ENCODE data around the gene JAKMIP1. TPM values are rescaled to one million over a fixed set of nuclear protein-coding genes. Genes with fewer than 3 reads are reported as not detected.

Gene JAKMIP1
- polyA plus RNA-seq, 2 donors: 0.13 to 0.31 TPM

DNA sequence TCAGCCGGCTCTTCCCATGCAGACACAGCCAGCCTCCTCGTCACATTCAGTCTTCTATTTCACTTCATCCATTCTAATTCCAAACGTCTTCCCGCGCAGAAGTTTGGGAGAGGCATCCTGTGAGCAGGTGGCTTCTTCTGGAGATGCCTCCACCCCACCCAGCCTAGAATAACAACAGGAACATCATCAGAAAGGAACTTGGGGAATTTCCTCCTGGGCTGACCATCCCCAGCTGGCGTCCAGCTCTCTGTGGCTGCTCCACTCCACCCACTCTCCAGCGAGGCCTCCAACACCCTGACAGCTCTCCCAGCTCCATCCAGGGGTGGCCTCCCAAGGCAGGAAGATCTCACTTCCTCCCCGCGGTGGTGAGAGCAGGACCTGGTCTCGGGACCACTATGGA lies 176.6 kb downstream of the JAKMIP1 start:
- no peak overlapping the region for H3K4me3 ChIP-seq (ENCODE audit: low read depth in 1 of 2, low read length in 2 of 2)
- no peaks in the 10 kb centered on the region for H3K36me3 ChIP-seq (ENCODE audit: control insufficient read depth in 2 of 2, insufficient read depth in 2 of 2, low read length in 1 of 2)
- 71 to 77% methylated on average over 10 of the region's 10 CpGs for WGBS, 2 donors
- H3K27me3 ChIP-seq (ENCODE audit: control insufficient read depth in 1 of 2, insufficient read depth in 2 of 2, low read length in 2 of 2): no peaks in the 10 kb centered on the region
- peaks cover 4 to 7% of the 10 kb centered on the region in 2 donors for H3K4me1 ChIP-seq (ENCODE audit: control insufficient read depth in 2 of 2, insufficient read depth in 2 of 2, low read length in 1 of 2)
- H3K27ac ChIP-seq (ENCODE audit: low read depth in 2 of 2, low read length in 1 of 2): no peak overlapping the region
- no peaks in the 10 kb centered on the region for H3K9me3 ChIP-seq (ENCODE audit: control insufficient read depth in 2 of 2, insufficient read depth in 1 of 2, low read depth in 1 of 2, low read length in 1 of 2)

DNA sequence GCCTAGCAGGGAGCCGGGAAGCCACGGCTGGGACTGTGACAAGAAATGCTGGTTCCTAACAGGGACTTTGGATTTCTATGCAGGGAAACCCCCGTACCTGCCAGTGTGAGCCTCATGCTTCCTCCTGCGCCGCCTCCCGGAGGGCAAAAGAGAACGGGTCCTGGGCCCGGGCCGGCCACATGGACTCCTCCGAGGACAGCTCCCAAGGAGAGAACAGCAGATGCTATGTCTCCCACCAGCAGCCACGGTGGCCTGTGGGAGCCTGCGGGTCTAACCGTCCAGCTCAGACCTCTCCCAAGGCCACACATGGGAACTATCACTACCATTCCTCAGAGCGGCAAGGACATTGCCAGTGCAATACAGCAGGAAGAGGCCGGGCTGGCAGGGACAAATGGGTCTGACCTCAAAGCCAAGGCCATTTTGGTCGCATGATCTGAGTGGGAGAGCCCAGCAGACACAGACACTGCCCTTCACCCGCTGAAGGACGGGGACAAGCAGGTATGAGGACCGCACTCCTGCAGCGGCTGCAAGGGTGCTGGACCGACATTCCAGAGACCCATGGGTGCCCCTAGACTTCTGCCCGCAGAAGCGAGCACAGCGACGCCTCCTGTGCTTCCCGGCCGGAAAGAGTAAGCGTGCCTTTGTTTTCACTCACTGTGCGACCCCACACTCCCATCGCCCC lies 177.6 kb downstream of the JAKMIP1 start:
- no peaks in the 10 kb centered on the region for H3K9me3 ChIP-seq (ENCODE audit: control insufficient read depth in 2 of 2, insufficient read depth in 1 of 2, low read depth in 1 of 2, low read length in 1 of 2)
- no peak overlapping the region for H3K4me3 ChIP-seq (ENCODE audit: low read depth in 1 of 2, low read length in 2 of 2)
- 72 to 85% methylated on average over 30 of the region's 30 CpGs for WGBS, 2 donors
- peaks cover 0 to 3% of the 10 kb centered on the region in 2 donors for H3K4me1 ChIP-seq (ENCODE audit: control insufficient read depth in 2 of 2, insufficient read depth in 2 of 2, low read length in 1 of 2)
- no peaks in the 10 kb centered on the region for H3K36me3 ChIP-seq (ENCODE audit: control insufficient read depth in 2 of 2, insufficient read depth in 2 of 2, low read length in 1 of 2)
- no peaks in the 10 kb centered on the region for H3K27me3 ChIP-seq (ENCODE audit: control insufficient read depth in 1 of 2, insufficient read depth in 2 of 2, low read length in 2 of 2)
- no peak overlapping the region for H3K27ac ChIP-seq (ENCODE audit: low read depth in 2 of 2, low read length in 1 of 2)

DNA sequence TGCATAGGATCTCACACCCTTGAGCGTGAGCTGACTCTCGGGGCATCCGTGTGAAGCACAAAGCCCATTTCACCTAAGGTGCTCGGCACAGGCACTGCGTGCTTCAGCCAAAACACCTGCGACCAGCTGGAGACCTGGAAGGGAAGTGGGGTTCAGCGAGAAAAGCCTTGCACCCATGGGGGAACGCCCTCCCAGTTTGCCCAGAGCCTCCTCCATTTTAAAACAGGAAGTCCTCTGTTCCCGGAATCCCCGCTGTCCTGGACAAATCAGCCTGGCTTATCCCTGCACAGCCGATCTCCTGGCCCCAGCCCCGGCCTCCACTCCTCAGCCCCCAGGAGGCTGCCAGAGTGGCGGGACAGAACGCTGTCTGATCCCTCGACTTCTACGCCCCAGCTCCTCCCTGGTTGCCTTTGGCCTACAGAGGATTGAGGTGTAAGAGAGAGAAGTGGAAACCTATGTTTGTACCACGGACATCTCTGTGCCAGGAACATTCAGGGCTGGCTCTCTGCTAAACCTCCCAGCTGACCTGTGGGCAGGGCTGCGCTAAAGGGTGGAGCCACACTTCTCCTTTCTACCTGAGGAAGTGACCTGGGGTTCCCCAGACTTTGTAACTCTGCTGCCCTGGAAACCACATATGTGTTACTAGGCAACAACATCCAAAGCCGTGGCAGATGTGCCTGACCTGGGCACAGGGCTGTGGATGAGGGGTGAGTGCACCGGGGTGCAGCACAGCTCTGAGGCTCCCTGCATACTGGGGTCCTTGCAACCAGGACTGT lies 178.3 kb downstream of the JAKMIP1 start:
- Histone ChIP-seq H3K27me3 (ENCODE audit: control insufficient read depth in 1 of 2, insufficient read depth in 2 of 2, low read length in 2 of 2) (no peaks in the 10 kb centered on the region), H3K4me3 (ENCODE audit: low read depth in 1 of 2, low read length in 2 of 2) (no peak overlapping the region), H3K4me1 (ENCODE audit: control insufficient read depth in 2 of 2, insufficient read depth in 2 of 2, low read length in 1 of 2) (no peaks in the 10 kb centered on the region), H3K36me3 (ENCODE audit: control insufficient read depth in 2 of 2, insufficient read depth in 2 of 2, low read length in 1 of 2) (no peaks in the 10 kb centered on the region), H3K9me3 (ENCODE audit: control insufficient read depth in 2 of 2, insufficient read depth in 1 of 2, low read depth in 1 of 2, low read length in 1 of 2) (no peaks in the 10 kb centered on the region), H3K27ac (ENCODE audit: low read depth in 2 of 2, low read length in 1 of 2) (no peak overlapping the region)
- WGBS, 2 donors: 83 to 84% methylated on average over 20 of the region's 20 CpGs

DNA sequence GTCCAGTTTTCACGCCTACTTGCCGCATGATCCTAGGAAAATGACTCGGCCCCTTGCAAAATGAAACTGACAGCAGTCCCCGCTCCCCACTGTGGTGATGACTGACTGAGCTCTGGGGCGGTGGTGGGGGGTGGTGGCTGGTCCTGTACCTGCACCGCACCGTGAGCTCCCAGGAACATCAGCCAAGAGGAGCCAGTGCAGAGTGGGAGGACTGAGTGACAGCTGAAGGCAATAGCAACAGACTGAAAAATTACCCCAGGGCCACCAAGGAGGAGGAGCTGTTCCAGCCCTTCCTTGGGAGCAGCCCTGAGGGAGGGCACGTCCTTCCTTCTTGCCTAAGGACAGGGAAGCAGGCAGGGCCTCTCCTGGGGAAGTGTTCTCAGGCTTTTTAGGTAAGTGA lies 179.7 kb downstream of the JAKMIP1 start:
- H3K27ac ChIP-seq (ENCODE audit: low read depth in 2 of 2, low read length in 1 of 2): no peak overlapping the region
- no peak overlapping the region for H3K4me3 ChIP-seq (ENCODE audit: low read depth in 1 of 2, low read length in 2 of 2)
- H3K36me3 ChIP-seq (ENCODE audit: control insufficient read depth in 2 of 2, insufficient read depth in 2 of 2, low read length in 1 of 2): no peaks in the 10 kb centered on the region
- no peaks in the 10 kb centered on the region for H3K27me3 ChIP-seq (ENCODE audit: control insufficient read depth in 1 of 2, insufficient read depth in 2 of 2, low read length in 2 of 2)
- no peaks in the 10 kb centered on the region for H3K9me3 ChIP-seq (ENCODE audit: control insufficient read depth in 2 of 2, insufficient read depth in 1 of 2, low read depth in 1 of 2, low read length in 1 of 2)
- no peaks in the 10 kb centered on the region for H3K4me1 ChIP-seq (ENCODE audit: control insufficient read depth in 2 of 2, insufficient read depth in 2 of 2, low read length in 1 of 2)
- WGBS, 2 donors: 79 to 86% methylated on average over 8 of the region's 8 CpGs

DNA sequence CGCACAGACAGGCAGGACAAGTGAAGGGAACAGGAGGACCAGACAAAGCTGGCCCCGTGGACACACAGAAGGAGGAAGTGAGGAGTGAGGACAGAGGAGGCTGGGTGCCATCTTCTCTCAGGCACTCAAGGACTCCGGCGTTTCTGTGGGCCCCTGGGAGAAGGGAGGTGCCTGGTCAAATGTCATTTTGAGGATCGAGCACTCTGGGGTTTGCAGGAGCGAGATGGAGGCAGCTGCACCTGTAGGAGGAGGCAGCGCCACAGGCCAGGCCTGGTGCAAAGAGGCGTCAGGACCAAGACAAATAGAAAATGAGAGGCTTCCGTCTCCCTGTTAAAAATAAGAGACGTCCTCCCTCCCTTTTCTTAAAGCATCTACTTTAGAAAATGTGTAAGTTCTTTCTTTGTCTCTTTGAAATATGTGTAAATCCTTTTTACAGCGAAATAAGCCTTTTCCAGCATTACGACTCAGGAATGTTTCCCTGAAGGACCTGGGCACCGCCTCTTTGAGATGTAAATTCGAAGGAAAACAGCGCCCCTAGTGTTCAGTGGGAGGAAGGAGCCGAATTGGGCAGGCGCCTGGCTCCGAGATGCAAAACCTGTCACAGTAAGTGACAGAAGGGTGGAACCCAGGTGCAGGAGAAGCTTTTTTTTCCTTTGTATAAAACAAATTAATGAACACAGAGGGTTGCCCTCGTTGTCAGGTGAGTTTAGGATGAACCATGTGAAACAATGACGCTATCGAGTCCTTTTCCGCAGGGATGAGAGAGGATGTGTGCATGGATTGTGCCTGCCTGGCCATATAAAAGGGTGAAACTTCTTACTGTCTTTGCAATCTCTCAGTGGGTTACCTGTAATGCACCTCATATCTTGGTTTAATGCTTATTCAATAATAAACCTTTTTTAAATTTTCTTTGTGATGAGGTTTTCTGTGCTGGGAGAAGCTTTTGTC lies 180.8 kb downstream of the JAKMIP1 start:
- 36 to 41% methylated on average over 22 of the region's 22 CpGs for WGBS, 2 donors
- Histone ChIP-seq H3K4me3 (ENCODE audit: low read depth in 1 of 2, low read length in 2 of 2) (no peak overlapping the region), H3K27me3 (ENCODE audit: control insufficient read depth in 1 of 2, insufficient read depth in 2 of 2, low read length in 2 of 2) (no peaks in the 10 kb centered on the region), H3K4me1 (ENCODE audit: control insufficient read depth in 2 of 2, insufficient read depth in 2 of 2, low read length in 1 of 2) (no peaks in the 10 kb centered on the region), H3K27ac (ENCODE audit: low read depth in 2 of 2, low read length in 1 of 2) (no peak overlapping the region), H3K36me3 (ENCODE audit: control insufficient read depth in 2 of 2, insufficient read depth in 2 of 2, low read length in 1 of 2) (no peaks in the 10 kb centered on the region), H3K9me3 (ENCODE audit: control insufficient read depth in 2 of 2, insufficient read depth in 1 of 2, low read depth in 1 of 2, low read length in 1 of 2) (no peaks in the 10 kb centered on the region)

DNA sequence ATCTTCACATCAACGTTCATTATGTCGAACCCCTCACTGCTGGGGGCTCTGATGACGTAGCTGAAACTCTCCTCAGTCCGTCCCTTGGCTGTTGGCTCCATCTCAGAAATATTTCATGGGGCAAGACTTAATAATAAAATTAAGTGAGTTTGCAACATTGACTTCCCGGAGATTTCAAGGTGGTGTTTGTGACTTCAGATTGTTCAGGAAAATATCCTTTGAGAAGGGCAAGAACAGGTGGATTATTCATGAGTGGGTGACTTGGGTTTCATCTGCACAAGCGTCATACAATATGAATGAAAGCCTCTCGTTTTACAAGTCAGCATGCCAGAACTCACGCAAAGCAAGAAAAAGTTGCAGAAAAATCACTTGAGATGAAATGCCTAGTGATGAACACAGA lies 182.0 kb downstream of the JAKMIP1 start, which contains the start of gene C4orf50:
Gene C4orf50, minus strand, starts transcription at position 101 of the 400 bp plus-strand sequence.
- H3K4me1 ChIP-seq (ENCODE audit: control insufficient read depth in 2 of 2, insufficient read depth in 2 of 2, low read length in 1 of 2): no peaks in the 10 kb centered on the region
- no peaks in the 10 kb centered on the region for H3K36me3 ChIP-seq (ENCODE audit: control insufficient read depth in 2 of 2, insufficient read depth in 2 of 2, low read length in 1 of 2)
- H3K9me3 ChIP-seq (ENCODE audit: control insufficient read depth in 2 of 2, insufficient read depth in 1 of 2, low read depth in 1 of 2, low read length in 1 of 2): no peaks in the 10 kb centered on the region
- H3K27ac ChIP-seq (ENCODE audit: low read depth in 2 of 2, low read length in 1 of 2): no peak within 1 kb of the TSS
- WGBS, 2 donors: 72 to 77% methylated on average over 8 of the region's 8 CpGs
- H3K4me3 ChIP-seq (ENCODE audit: low read depth in 1 of 2, low read length in 2 of 2): no peak within 1 kb of the TSS
- no peaks in the 10 kb centered on the region for H3K27me3 ChIP-seq (ENCODE audit: control insufficient read depth in 1 of 2, insufficient read depth in 2 of 2, low read length in 2 of 2)

DNA sequence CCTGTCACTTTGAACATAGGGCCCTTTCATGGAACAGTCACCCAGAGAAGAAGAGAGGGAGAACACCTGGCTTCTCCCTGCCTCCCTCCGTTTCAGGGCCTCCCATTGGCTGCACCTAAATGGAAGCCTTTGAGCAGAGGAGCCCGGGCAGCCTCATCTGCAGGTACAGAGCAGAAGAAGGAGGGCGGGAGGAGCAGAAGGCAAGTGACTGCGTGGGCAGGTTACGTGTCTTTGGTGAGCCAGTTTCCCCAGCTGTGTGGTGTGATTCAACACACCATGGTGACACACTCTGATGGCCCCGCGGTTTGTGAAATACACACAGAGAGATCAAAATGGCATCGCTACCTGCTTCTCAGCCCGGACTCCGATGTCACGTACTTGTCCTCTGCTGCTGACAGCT lies 182.5 kb downstream of the JAKMIP1 start:
- 87% methylated on average over 11 of the region's 11 CpGs for WGBS, 2 donors
- Histone ChIP-seq H3K36me3 (ENCODE audit: control insufficient read depth in 2 of 2, insufficient read depth in 2 of 2, low read length in 1 of 2) (no peaks in the 10 kb centered on the region), H3K27ac (ENCODE audit: low read depth in 2 of 2, low read length in 1 of 2) (no peak overlapping the region), H3K4me1 (ENCODE audit: control insufficient read depth in 2 of 2, insufficient read depth in 2 of 2, low read length in 1 of 2) (no peaks in the 10 kb centered on the region), H3K9me3 (ENCODE audit: control insufficient read depth in 2 of 2, insufficient read depth in 1 of 2, low read depth in 1 of 2, low read length in 1 of 2) (no peaks in the 10 kb centered on the region), H3K27me3 (ENCODE audit: control insufficient read depth in 1 of 2, insufficient read depth in 2 of 2, low read length in 2 of 2) (peaks cover 0 to 3% of the 10 kb centered on the region in 2 donors), H3K4me3 (ENCODE audit: low read depth in 1 of 2, low read length in 2 of 2) (no peak overlapping the region)

DNA sequence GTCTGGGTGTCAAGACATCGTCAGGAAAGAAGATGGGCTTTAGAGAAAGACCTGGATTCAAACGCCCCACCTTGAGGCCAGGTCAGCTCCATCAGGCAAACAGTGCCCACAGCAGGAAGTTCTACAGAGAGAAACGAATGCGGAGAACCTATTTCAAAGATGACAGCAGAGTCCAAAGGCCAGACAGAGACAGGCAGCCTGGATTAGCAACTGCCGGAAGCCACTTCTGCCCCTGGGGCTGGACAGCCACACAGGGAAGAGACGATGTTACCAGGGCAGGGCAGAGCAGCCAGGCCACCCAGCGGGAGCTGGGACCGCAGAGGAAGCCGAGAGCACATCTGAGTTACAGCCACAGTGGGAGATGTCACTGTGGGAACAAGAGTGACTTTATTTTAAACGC lies 183.3 kb downstream of the JAKMIP1 start:
- no peak overlapping the region for H3K27ac ChIP-seq (ENCODE audit: low read depth in 2 of 2, low read length in 1 of 2)
- no peaks in the 10 kb centered on the region for H3K4me1 ChIP-seq (ENCODE audit: control insufficient read depth in 2 of 2, insufficient read depth in 2 of 2, low read length in 1 of 2)
- H3K4me3 ChIP-seq (ENCODE audit: low read depth in 1 of 2, low read length in 2 of 2): no peak overlapping the region
- WGBS, 2 donors: 58 to 70% methylated on average over 10 of the region's 10 CpGs
- H3K36me3 ChIP-seq (ENCODE audit: control insufficient read depth in 2 of 2, insufficient read depth in 2 of 2, low read length in 1 of 2): no peaks in the 10 kb centered on the region
- peaks cover 0 to 3% of the 10 kb centered on the region in 2 donors for H3K27me3 ChIP-seq (ENCODE audit: control insufficient read depth in 1 of 2, insufficient read depth in 2 of 2, low read length in 2 of 2)
- H3K9me3 ChIP-seq (ENCODE audit: control insufficient read depth in 2 of 2, insufficient read depth in 1 of 2, low read depth in 1 of 2, low read length in 1 of 2): no peaks in the 10 kb centered on the region

DNA sequence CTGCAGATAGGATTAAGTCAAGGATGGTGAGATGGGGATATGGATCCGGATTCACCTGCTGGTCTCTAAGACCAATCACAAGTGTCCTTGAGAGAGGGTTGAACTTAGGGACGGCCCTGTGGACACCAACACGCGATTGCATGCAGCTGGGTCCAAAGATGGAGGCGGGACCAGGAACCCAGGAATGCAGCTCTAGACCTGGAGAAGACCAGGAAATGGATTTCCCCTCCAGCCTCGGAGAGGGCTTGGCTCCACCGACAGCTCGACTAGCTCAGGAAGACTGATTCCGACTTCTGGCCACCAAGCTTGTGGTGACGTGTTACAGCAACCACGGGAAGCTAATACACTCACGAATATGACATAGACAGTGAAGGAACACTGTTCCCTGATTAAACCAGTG lies 186.8 kb downstream of the JAKMIP1 start:
- Histone ChIP-seq H3K4me3 (ENCODE audit: low read depth in 1 of 2, low read length in 2 of 2) (no peak overlapping the region), H3K27me3 (ENCODE audit: control insufficient read depth in 1 of 2, insufficient read depth in 2 of 2, low read length in 2 of 2) (peaks cover 0 to 3% of the 10 kb centered on the region in 2 donors), H3K27ac (ENCODE audit: low read depth in 2 of 2, low read length in 1 of 2) (no peak overlapping the region), H3K36me3 (ENCODE audit: control insufficient read depth in 2 of 2, insufficient read depth in 2 of 2, low read length in 1 of 2) (no peaks in the 10 kb centered on the region), H3K4me1 (ENCODE audit: control insufficient read depth in 2 of 2, insufficient read depth in 2 of 2, low read length in 1 of 2) (no peaks in the 10 kb centered on the region), H3K9me3 (ENCODE audit: control insufficient read depth in 2 of 2, insufficient read depth in 1 of 2, low read depth in 1 of 2, low read length in 1 of 2) (no peaks in the 10 kb centered on the region)
- 83 to 86% methylated on average over 12 of the region's 12 CpGs for WGBS, 2 donors
